Thoracic aorta (tissue), 2 donors: Measurements from ENCODE around the gene SLC18A3. TPM values are rescaled to one million over a fixed set of nuclear protein-coding genes. Genes with fewer than 3 reads are reported as not detected.

Experiments used
- ATAC-seq: fragments of 150-250 bp; one replicate; pipeline ENCODE4 v1.8.0; 2017; ENCODE audit warnings: low read depth; ENCODE audit not compliant: insufficient number of reproducible peaks, low FRiP score
- DNase-seq: peaks from one replicate; pipeline ENCODE4 v3.0.0-alpha.2; 2020; ENCODE audit warnings: low spot score
- H3K27ac ChIP-seq, 2 donors: fragments of 200-600 bp; sonication (generic); 1 replicate in 1 of 2; 2 replicates in 1 of 2; pipeline ENCODE4 v1.5.1; 2016; ENCODE audit warnings: mild to moderate bottlenecking in 2 of 2, moderate library complexity in 2 of 2
- H3K27me3 ChIP-seq: fragments of 200-600 bp; sonication (generic); replicated peaks from 2 replicates; pipeline ENCODE4 v1.6.0; 2016; ENCODE audit warnings: mild to moderate bottlenecking; ENCODE audit not compliant: insufficient read depth
- H3K36me3 ChIP-seq: fragments of 200-600 bp; sonication (generic); one replicate; pipeline ENCODE4 v1.5.1; 2016
- H3K4me1 ChIP-seq, 2 donors: fragments of 200-600 bp; sonication (generic); 1 replicate in 1 of 2; 2 replicates in 1 of 2; pipeline versions ENCODE4 v1.5.1 to v1.6.0; 2016; ENCODE audit warnings: low read depth in 2 of 2, mild to moderate bottlenecking in 1 of 2; ENCODE audit not compliant: control insufficient read depth in 1 of 2
- H3K4me3 ChIP-seq: fragments of 200-600 bp; sonication (generic); 2 replicates; pipeline ENCODE4 v1.5.1; 2016; ENCODE audit warnings: mild to moderate bottlenecking
- H3K9me3 ChIP-seq: fragments of 200-600 bp; sonication (generic); 2 replicates; pipeline ENCODE4 v1.5.1; 2016
- total RNA-seq, 2 donors: library from RNA; depleted of rRNA; stranded (reverse); fragments of >200 nt; gene quantifications; one replicate each; pipeline versions ENCODE4 v1.1.0 to v1.2.3, GENCODE V29; 2016
- TF ChIP-seq, protein P1 (sequence below): fragments of 200-600 bp; sonication (generic); IDR thresholded peaks from one replicate; pipeline ENCODE4 v1.5.1; 2019; ENCODE audit warnings: antibody characterized with exemption

SLC18A3 gene
- total RNA-seq, 2 donors from 2014 or later: not detected

DNA sequence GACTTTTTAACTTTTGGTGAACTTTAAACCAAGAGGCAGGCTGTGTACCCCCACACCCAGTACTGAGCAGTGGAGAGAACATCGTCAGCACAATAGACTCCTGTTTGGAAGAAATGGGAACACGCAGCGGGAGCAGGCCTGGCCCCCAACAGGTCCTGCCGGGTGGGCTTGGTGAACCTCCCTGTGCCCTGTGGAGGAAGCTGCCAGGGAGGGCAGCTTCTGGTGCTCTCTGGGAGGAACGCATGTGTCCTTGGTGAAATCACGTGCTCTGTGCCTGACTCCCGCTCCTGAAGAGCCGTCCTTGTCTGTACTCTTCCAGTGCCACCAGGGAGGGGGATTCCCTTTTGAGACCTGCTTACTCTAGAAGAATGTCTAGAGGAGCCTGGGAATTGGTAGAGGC is 35.3 kb downstream of the SLC18A3 start:
- ATAC-seq (no peak), DNase-seq (no peak)
- Histone ChIP-seq H3K4me3 (no peak overlapping the region), H3K9me3 (no peaks in the 10 kb centered on the region), H3K27me3 (peaks cover 3% of the 10 kb centered on the region), H3K4me1 (no peaks in the 10 kb centered on the region), H3K27ac (no peak overlapping the region), H3K36me3 (no peaks in the 10 kb centered on the region)
- TF ChIP-seq, protein P1, sequence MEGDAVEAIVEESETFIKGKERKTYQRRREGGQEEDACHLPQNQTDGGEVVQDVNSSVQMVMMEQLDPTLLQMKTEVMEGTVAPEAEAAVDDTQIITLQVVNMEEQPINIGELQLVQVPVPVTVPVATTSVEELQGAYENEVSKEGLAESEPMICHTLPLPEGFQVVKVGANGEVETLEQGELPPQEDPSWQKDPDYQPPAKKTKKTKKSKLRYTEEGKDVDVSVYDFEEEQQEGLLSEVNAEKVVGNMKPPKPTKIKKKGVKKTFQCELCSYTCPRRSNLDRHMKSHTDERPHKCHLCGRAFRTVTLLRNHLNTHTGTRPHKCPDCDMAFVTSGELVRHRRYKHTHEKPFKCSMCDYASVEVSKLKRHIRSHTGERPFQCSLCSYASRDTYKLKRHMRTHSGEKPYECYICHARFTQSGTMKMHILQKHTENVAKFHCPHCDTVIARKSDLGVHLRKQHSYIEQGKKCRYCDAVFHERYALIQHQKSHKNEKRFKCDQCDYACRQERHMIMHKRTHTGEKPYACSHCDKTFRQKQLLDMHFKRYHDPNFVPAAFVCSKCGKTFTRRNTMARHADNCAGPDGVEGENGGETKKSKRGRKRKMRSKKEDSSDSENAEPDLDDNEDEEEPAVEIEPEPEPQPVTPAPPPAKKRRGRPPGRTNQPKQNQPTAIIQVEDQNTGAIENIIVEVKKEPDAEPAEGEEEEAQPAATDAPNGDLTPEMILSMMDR: no peak

DNA sequence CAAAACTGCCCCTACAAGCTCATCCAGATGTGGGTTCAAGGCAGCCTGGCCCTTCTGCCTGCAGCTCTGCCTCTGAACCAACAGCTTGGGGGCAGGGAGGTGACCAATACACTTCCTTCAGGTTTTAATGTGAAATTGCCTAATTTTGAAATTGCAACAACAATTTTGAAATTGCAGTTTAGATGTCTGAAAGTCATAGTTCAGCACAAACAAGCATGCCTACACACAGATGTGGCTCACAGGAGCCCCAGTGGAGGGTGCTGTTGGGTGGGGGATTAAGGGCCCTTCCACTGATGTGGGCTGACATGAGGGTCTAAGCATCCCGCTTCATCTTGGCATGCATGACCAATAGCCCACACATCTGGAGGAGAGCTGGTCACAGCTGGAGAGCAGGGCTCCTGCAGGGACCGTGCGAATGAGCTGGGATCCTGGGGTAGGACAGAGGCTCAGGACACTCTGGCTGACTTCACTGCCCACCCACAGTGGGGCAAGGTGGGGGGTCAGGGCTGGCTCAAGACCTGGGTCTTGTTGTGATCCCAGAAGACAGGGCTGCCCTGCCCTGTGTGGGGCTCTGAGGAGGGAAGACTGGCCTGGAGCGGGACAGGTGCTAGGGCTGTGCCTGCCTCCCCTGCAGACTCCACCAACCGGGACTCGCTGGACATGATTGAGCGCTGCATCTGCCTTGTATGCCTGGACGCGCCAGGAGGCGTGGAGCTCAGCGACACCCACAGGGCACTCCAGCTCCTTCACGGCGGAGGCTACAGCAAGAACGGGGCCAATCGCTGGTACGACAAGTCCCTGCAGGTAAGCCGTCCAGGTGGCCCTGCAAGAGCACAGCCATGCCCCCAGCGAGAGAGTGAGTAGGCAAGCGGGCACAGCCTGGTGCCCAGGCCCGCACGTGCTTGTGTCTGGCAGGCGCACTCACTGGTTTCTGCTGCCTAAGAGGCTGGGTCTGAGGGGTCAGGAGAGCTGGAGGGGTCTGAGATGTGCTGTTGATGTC is 36.1 kb downstream of the SLC18A3 start:
- Histone ChIP-seq H3K27ac (no peak overlapping the region), H3K4me3 (no peak overlapping the region), H3K36me3 (no peaks in the 10 kb centered on the region), H3K4me1 (no peaks in the 10 kb centered on the region), H3K27me3 (peaks cover 3% of the 10 kb centered on the region), H3K9me3 (no peaks in the 10 kb centered on the region)
- TF ChIP-seq, protein P1: no peak
- no peak for DNase-seq
- ATAC-seq: no peak

DNA sequence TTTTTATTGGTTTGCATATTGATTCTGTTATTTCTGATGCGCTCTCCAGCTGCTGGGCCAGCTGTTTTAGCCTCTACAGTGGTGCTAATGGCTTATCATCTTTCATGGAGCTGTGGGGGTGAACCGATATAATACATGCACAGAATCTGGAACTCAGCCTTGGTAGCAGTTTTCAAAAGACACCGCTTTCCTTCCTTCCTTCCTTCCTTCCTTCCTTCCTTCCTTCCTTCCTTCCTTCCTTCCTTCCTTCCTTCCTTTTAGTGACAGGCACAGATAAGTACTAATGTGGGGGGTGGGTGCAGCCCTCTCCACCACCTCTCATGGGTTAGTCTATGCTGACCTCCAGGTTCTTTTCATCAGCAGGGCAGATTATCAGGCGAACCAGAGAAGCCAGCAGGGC is 37.4 kb downstream of the SLC18A3 start:
- H3K27me3 ChIP-seq: peaks cover 3% of the 10 kb centered on the region
- TF ChIP-seq, protein P1: no peak

DNA sequence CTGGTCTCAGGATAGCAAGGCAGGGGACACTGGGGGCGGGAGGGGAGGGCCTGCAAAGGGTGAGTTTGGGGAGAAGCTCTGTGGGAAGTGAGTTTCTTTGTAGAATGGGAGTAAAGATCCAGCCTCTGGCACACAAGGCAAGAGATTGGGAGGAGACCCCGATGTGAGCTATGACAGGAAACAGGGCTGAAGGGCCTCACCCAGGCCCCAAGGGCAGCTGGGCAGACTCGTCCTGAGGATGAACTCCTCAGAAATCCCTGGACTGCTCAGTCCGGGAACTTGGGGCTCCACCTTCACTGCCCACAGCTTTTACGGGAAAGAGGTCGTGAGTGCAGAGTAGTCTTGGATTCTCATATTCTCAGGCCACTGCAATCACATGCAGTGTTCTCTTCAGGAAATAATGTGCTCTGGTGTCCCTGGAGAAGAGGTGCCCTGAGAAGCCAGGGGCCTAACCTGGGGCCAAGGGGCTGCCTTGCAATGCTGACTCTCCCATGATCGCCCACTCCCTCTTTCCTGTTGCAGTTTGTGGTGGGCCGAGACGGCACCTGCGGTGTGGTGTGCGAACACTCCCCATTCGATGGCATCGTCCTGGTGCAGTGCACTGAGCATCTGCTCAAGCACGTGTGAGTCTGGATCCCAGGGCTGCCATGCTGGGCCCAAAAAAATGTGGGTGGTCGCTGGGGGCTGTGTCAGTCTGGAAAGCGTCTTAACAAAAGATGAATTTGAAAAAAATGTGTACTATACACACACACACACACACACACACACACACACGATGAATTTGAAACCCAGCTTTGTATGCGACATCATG is 38.1 kb downstream of the SLC18A3 start:
- no peaks in the 10 kb centered on the region for H3K4me1 ChIP-seq
- peaks cover 3% of the 10 kb centered on the region for H3K27me3 ChIP-seq
- no peaks in the 10 kb centered on the region for H3K9me3 ChIP-seq
- ATAC-seq (no peak), DNase-seq (no peak)
- no peak overlapping the region for H3K27ac ChIP-seq
- TF ChIP-seq, protein P1: no peak
- H3K4me3 ChIP-seq: no peak overlapping the region
- H3K36me3 ChIP-seq: no peaks in the 10 kb centered on the region

More for the DNA sequence above, 37.4 kb downstream of the SLC18A3 start:
- ATAC-seq: no peak
- Histone ChIP-seq H3K27ac (no peak overlapping the region), H3K9me3 (no peaks in the 10 kb centered on the region), H3K4me3 (no peak overlapping the region), H3K36me3 (no peaks in the 10 kb centered on the region), H3K4me1 (no peaks in the 10 kb centered on the region)
- no peak for DNase-seq

DNA sequence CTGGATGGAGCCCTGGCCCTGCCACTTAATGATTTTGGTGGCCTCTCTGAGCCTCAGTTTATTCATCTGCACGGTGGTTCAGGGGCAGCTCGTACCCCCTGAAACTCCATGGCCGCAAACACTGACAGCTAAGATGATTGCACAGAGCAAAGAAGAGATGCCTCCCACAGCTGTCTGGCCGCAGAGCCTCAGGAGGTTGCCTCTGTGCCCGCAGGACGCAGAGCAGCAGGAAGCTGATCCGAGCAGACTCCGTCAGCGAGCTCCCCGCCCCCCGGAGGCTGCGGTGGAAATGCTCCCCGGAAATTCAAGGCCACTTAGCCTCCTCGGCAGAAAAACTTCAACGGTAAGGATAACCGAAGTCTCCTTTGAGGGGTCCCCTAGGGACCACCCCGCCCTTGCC is 39.2 kb downstream of the SLC18A3 start:
- H3K9me3 ChIP-seq: no peaks in the 10 kb centered on the region
- no peaks in the 10 kb centered on the region for H3K4me1 ChIP-seq
- H3K27me3 ChIP-seq: peaks cover 3% of the 10 kb centered on the region
- ATAC-seq: no peak
- DNase-seq: no peak
- TF ChIP-seq, protein P1: no peak
- H3K4me3 ChIP-seq: no peak overlapping the region
- no peak overlapping the region for H3K27ac ChIP-seq
- H3K36me3 ChIP-seq: no peaks in the 10 kb centered on the region
